GM19372 (cell line): ENCODE measurements around the gene B3GAT1.

Source experiments
- ATAC-seq: cut with Tn5 transposase; IDR thresholded peaks from one replicate; pipeline ENCODE4 v1.9.1; 2021; ENCODE audit warnings: mild to moderate bottlenecking, low read depth, moderate library complexity; ENCODE audit not compliant: unreplicated experiment

The B3GAT1 gene

GRCh38 chr11:134413043-134413825, 1.2 kb upstream of the B3GAT1 start:
- ATAC-seq, result no peak

GRCh38 chr11:134410766-134411165, 1.3 kb downstream of the B3GAT1 start:
- no peak for ATAC-seq

- ATAC-seq, result no peak
Measured at GRCh38 chr11:134409552-134410429, 2.3 kb downstream of the B3GAT1 start.

- no peak for ATAC-seq
Measured at GRCh38 chr11:134407923-134408322, 4.1 kb downstream of the B3GAT1 start.

- ATAC-seq, result no peak
Measured at GRCh38 chr11:134407321-134407828, 4.7 kb downstream of the B3GAT1 start.

GRCh38 chr11:134406264-134407185, 5.5 kb downstream of the B3GAT1 start:
- ATAC-seq, result no peak

GRCh38 chr11:134405841-134406240, 6.2 kb downstream of the B3GAT1 start:
- no peak for ATAC-seq

- ATAC-seq, result no peak
Measured at GRCh38 chr11:134405436-134405835, 6.6 kb downstream of the B3GAT1 start.

- no peak for ATAC-seq
Measured at GRCh38 chr11:134404575-134405341, 7.3 kb downstream of the B3GAT1 start.

- ATAC-seq, result no peak
Measured at GRCh38 chr11:134402910-134403309, 9.1 kb downstream of the B3GAT1 start.

GRCh38 chr11:134401825-134402809, 9.9 kb downstream of the B3GAT1 start:
- no peak for ATAC-seq

GRCh38 chr11:134399996-134400395, 12.0 kb downstream of the B3GAT1 start:
- ATAC-seq, result no peak

GRCh38 chr11:134399293-134399654, 12.8 kb downstream of the B3GAT1 start:
- ATAC-seq, result no peak

- no peak for ATAC-seq
Measured at GRCh38 chr11:134398644-134399292, 13.3 kb downstream of the B3GAT1 start.

- ATAC-seq, result no peak
Measured at GRCh38 chr11:134398079-134398444, 14.0 kb downstream of the B3GAT1 start.

- no peak for ATAC-seq
Measured at GRCh38 chr11:134397304-134398078, 14.6 kb downstream of the B3GAT1 start.

- ATAC-seq, result no peak
Measured at GRCh38 chr11:134395002-134395401, 17.0 kb downstream of the B3GAT1 start.
